LNCAP (cell line): ENCODE data around the gene MAN2A1.

Source experiments
- CTCF ChIP-seq: fragments of 450-650 bp; IDR thresholded peaks from 2 replicates; pipeline ENCODE4 v1.5.1; 2017; ENCODE audit warnings: mild to moderate bottlenecking

Gene MAN2A1

GRCh38 chr5:109865637-109866036 is 175.9 kb downstream of the MAN2A1 start:
- no peak for TF ChIP-seq CTCF

- no peak for TF ChIP-seq CTCF
Observed at GRCh38 chr5:109866051-109866450, 176.3 kb downstream of the MAN2A1 start.

- no peak for TF ChIP-seq CTCF
Observed at GRCh38 chr5:109868737-109869136, 179.0 kb downstream of the MAN2A1 start.

- no peak for TF ChIP-seq CTCF
Observed at GRCh38 chr5:109873687-109874086, 184.0 kb downstream of the MAN2A1 start.

GRCh38 chr5:109874108-109874507 is 184.4 kb downstream of the MAN2A1 start:
- TF ChIP-seq CTCF, result no peak

GRCh38 chr5:109876030-109876725 is 186.5 kb downstream of the MAN2A1 start:
- TF ChIP-seq CTCF, result no peak

- TF ChIP-seq CTCF, result no peak
Observed at GRCh38 chr5:109876941-109877669, 187.4 kb downstream of the MAN2A1 start.
